ENCODE results near the gene PLA2G4A.

Gene PLA2G4A

GRCh38 chr1:186807163-186807562 is 21.6 kb upstream of the PLA2G4A start:
- no peak for TF ChIP-seq GATA2 (IDR thresholded peaks at IDR 0.05; ENCODE audit: low read depth, low read length)
- TF ChIP-seq GATA3 (IDR thresholded peaks at IDR 0.05; ENCODE audit: low read depth, low read length) = no peak

GRCh38 chr1:186811892-186812291 is 16.9 kb upstream of the PLA2G4A start:
- TF ChIP-seq GATA2 (IDR thresholded peaks at IDR 0.05; ENCODE audit: low read depth, low read length) (no peak), GATA3 (IDR thresholded peaks at IDR 0.05; ENCODE audit: low read depth, low read length) (no peak)

- TF ChIP-seq GATA2 (IDR thresholded peaks at IDR 0.05; ENCODE audit: low read depth, low read length) = no peak
- no peak for TF ChIP-seq GATA3 (IDR thresholded peaks at IDR 0.05; ENCODE audit: low read depth, low read length)
Observed at GRCh38 chr1:186812570-186812969, 16.2 kb upstream of the PLA2G4A start.

GRCh38 chr1:186813420-186813819 is 15.3 kb upstream of the PLA2G4A start:
- no peak for TF ChIP-seq GATA2 (IDR thresholded peaks at IDR 0.05; ENCODE audit: low read depth, low read length)
- TF ChIP-seq GATA3 (IDR thresholded peaks at IDR 0.05; ENCODE audit: low read depth, low read length) = no peak

GRCh38 chr1:186819126-186819525 is 9.6 kb upstream of the PLA2G4A start:
- no peak for TF ChIP-seq GATA2 (IDR thresholded peaks at IDR 0.05; ENCODE audit: low read depth, low read length)
- no peak for TF ChIP-seq GATA3 (IDR thresholded peaks at IDR 0.05; ENCODE audit: low read depth, low read length)

- TF ChIP-seq GATA2 (IDR thresholded peaks at IDR 0.05; ENCODE audit: low read depth, low read length) (no peak), GATA3 (IDR thresholded peaks at IDR 0.05; ENCODE audit: low read depth, low read length) (no peak)
Observed at GRCh38 chr1:186819563-186819962, 9.2 kb upstream of the PLA2G4A start.

GRCh38 chr1:186829686-186830587 is 1.2 kb downstream of the PLA2G4A start:
- no peak for TF ChIP-seq GATA2 (IDR thresholded peaks at IDR 0.05; ENCODE audit: low read depth, low read length)
- no peak for TF ChIP-seq GATA3 (IDR thresholded peaks at IDR 0.05; ENCODE audit: low read depth, low read length)

- TF ChIP-seq GATA3 (IDR thresholded peaks at IDR 0.05; ENCODE audit: low read depth, low read length) (no peak), GATA2 (IDR thresholded peaks at IDR 0.05; ENCODE audit: low read depth, low read length) (no peak)
Observed at GRCh38 chr1:186831168-186831567, 2.4 kb downstream of the PLA2G4A start.

GRCh38 chr1:186834399-186834958 is 5.7 kb downstream of the PLA2G4A start:
- TF ChIP-seq GATA3 (IDR thresholded peaks at IDR 0.05; ENCODE audit: low read depth, low read length) = no peak
- no peak for TF ChIP-seq GATA2 (IDR thresholded peaks at IDR 0.05; ENCODE audit: low read depth, low read length)

GRCh38 chr1:186835448-186835847 is 6.7 kb downstream of the PLA2G4A start:
- TF ChIP-seq GATA3 (IDR thresholded peaks at IDR 0.05; ENCODE audit: low read depth, low read length) (no peak), GATA2 (IDR thresholded peaks at IDR 0.05; ENCODE audit: low read depth, low read length) (no peak)

- TF ChIP-seq GATA3 (IDR thresholded peaks at IDR 0.05; ENCODE audit: low read depth, low read length) = no peak
- TF ChIP-seq GATA2 (IDR thresholded peaks at IDR 0.05; ENCODE audit: low read depth, low read length) = no peak
Observed at GRCh38 chr1:186837806-186838205, 9.1 kb downstream of the PLA2G4A start.

GRCh38 chr1:186838380-186839040 is 9.8 kb downstream of the PLA2G4A start:
- TF ChIP-seq GATA3 (IDR thresholded peaks at IDR 0.05; ENCODE audit: low read depth, low read length) (no peak), GATA2 (IDR thresholded peaks at IDR 0.05; ENCODE audit: low read depth, low read length) (no peak)

GRCh38 chr1:186839041-186839400 is 10.3 kb downstream of the PLA2G4A start:
- TF ChIP-seq GATA3 (IDR thresholded peaks at IDR 0.05; ENCODE audit: low read depth, low read length) = no peak
- TF ChIP-seq GATA2 (IDR thresholded peaks at IDR 0.05; ENCODE audit: low read depth, low read length) = no peak

- TF ChIP-seq GATA3 (IDR thresholded peaks at IDR 0.05; ENCODE audit: low read depth, low read length) (no peak), GATA2 (IDR thresholded peaks at IDR 0.05; ENCODE audit: low read depth, low read length) (no peak)
Observed at GRCh38 chr1:186841599-186841998, 12.8 kb downstream of the PLA2G4A start.

GRCh38 chr1:186842547-186842946 is 13.8 kb downstream of the PLA2G4A start:
- TF ChIP-seq GATA2 (IDR thresholded peaks at IDR 0.05; ENCODE audit: low read depth, low read length) (no peak), GATA3 (IDR thresholded peaks at IDR 0.05; ENCODE audit: low read depth, low read length) (no peak)

Data from SH-SY5Y (cell line).